GM21528 (cell line): ENCODE measurements around the gene ZNHIT1.

Experiments used
- ATAC-seq: cut with Tn5 transposase; IDR thresholded peaks from one replicate; pipeline ENCODE4 v1.9.1; 2021; ENCODE audit warnings: mild to moderate bottlenecking, moderate library complexity; ENCODE audit not compliant: unreplicated experiment, low FRiP score

The ZNHIT1 gene

DNA sequence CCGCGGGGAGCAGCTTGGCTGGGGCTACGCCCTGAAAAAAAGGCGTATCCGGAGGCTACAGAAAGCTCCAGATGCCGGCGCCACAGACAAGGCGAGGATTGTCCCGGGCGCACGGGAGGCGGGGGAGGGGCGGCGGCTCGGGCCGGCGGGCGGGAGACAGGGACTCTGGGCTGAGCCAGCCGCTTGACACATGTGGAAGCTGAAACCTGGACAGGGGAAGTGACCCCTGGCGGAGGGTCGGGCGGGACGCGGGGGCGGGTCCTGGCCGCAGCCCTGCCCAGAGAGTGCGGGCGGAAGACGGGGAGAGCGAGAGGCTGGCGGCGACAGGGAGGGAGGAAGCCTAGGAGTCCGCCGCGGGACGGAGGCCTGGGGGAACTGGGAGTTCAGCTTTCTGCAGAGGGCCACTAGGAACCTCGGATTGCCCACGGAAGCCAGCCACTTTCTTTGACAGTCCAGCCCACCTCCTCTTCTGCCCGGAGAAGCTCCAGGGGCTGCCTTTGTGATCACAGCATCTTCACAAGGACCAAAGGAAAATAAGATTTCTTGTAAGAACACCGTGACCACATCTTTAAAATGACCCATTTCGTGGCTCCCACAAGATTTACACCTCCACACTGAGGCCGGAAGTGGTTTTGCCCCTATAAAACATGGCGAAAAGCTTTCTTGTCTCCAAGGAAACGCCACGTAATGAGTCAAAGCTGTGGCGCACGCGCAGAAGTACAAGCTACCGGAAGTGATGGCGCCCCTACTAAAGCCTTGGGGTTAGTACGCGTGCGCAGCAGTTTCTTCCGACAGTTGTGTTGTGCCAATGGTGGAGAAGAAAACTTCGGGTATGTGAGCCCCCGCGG lies at the start of gene ZNHIT1, which contains the start of gene PLOD3:
TSS of gene ZNHIT1 (plus strand) at position 778 of the 848 bp plus-strand sequence. CDS start at position 809, 31 bp downstream.
TSS of gene PLOD3 (minus strand) at position 194 of the 848 bp plus-strand sequence. CDS start 307 bp downstream, outside the sequence.
- ATAC-seq: peak; percentile 61

DNA sequence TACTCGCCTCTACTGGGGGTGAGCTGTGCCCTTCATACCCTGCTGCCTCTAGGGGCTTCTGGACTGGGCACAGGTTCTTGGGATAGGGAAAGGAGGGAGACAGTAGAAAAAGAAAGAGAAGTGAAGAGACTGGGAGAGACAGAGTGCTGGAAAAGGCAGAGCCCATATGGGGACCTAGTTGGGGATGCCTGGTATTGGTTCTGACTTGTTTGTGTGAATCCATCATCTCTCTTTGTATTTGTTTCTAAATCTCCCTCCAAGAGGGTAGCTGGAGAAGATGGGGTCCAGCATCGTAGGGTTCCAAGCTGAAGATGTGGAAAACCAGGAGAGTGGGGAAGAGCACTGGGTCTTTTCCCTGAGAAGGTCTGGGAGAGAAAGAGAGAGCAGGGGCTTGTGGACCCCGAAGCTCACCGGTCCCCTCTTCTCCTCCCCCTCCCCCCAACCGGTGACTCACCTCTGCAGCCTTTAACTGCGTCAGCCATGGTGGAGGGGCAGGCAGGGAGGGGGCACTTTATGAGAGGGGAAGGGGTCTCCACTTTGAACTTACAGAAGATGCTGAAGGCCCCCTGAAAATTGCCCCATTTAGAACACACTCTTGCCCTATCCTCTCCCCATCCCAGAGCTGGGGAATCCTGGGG lies 49.4 kb upstream of the ZNHIT1 start:
- ATAC-seq: no peak

GRCh38 chr7:101169110-101169837 lies 48.7 kb upstream of the ZNHIT1 start:
- ATAC-seq: no peak

DNA sequence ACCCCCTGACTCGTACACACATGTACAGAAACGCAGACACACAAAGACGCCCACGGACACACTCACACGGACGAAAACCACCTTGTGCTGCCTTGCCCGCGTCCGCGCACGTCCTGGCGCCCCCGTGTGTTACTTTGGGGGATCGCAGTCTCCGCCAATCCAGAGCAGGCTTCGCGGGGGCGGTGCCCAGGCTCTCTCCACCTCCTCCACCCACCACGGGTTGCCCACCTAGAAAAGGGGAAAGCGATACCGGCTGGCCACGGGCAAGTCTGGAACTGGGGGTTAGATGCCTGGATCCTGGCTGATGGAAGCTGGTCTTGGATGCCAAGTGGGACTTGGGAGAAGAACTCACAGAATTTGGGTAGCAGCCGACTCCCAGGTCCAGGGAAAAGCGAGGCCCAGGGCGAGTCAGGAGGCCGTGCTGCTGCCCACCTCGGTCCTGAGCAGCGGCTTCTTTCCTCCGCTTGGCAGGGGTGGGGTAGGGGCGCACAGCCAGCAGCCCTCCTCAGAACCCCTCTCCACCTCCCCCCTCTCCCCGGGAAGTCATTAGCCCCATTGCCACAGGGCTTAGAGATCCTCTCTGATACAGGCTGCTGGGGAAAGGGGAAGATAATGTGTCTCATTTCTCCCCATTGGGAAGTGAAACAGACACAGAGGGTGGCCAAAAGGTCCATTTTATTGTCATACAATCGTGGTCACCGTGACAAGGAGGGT lies 48.0 kb upstream of the ZNHIT1 start:
- peak; percentile 45 for ATAC-seq

- no peak for ATAC-seq
These were observed 47.1 kb upstream of the ZNHIT1 start for GRCh38 chr7:101170617-101171441.

GRCh38 chr7:101171442-101171837 lies 46.5 kb upstream of the ZNHIT1 start:
- ATAC-seq: no peak

DNA sequence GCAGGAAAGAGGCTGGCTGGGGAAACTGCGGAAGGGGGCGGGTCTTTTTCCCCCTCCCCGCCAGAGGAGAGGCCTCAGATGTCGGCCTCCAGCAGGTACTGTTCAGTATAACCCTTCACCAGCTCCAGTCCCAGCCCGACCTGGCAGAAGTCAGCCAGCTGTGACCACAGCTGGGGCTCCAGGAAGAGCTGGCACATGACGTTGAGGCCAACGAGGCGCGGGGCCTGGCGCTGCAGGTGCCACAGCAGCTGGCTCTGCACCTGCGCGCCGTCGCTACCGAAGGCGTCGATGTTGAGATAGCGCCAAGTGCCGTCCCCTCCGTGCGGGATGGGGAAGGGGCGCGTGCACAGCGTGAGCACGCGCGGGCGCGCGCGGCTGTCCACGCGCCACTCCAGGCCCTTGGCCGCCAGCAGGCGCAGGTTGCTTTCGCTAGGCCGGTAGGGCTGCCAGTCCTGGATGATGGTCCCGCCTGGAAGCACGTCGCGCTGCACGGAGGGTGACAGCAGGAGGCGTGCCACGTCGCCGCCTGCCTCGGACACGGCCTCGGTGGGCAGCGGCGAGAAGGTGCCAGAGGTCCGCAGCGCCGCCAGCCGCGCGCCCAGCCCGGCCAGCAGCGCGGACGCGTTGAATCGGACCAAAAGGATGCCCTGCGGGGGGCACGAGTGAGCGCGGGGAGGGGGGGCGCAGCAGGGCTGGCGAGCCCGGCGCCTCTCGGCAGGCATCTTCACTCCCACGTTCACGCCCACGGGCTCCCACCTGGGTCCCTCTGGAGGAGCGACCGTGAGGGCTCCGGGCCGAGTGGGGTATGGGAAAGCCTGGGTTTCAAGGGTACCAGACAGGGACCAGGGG lies 45.7 kb upstream of the ZNHIT1 start:
- ATAC-seq: no peak

DNA sequence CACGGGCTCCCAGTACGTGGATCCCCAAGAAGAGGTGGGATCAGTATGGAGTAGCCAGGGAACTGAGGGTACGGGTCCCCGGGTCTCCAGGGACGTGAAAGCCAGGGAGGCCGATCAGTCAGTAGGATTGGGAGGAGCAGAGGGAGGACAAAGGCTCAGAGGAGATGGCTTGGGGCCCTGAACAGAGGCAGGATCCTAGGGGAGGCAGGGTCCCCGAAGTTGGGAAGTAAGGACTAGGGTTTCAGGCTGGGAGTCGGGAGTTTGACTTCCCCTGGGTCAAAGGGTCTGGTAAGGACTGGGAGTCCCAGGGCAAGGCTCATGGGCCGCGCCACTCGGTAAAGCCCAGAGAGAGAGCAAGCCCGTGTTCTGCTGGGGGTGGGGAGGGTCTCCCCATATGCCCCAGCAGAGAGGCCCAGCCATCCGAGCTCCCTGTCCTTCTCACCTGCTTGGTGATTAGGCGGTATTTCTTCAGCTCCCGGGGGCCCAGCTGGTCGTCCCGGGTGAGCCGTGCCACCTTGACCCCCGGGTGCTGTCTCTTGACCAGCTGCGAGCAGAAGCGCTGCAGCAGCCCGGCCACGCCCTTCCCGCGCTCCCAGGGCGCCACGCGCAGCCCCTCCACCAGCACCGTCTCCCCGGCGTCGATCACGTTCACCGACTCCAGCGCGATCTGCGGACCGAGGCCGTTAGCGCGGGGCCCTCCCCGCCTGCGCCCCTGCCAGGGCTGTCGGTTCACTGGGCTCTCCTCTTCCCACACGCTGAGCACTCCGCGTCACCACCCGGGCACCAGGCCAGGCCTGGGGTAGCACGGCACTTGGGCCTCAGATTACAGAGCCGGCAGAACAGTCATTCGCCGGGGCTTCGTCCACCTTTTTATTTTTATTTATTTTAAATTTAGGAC lies 44.9 kb upstream of the ZNHIT1 start:
- ATAC-seq: no peak

DNA sequence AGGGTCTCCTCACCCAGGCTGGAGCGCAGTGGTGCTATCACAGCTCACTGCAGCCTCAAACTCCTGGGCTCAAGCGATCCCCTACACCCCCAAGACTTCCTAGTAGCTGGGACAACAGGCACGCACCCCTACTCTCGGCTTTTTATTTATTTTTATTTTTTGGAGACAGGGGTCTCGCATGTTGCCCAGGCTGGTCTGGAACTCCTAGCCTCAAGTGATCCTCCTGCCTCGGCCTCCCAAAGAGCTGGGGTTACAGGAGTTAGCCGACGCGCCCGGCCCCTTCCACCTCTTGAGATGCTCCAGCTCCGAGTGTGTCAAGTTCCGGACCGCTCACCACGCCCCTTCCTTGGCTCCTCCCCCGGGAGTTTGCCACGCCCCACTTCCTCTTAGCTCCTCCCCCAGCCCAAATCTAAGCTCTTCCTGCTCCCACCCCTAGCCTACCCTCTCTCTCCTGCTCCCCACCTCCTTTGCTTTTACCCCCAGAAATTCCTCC lies 44.2 kb upstream of the ZNHIT1 start:
- no peak for ATAC-seq

DNA sequence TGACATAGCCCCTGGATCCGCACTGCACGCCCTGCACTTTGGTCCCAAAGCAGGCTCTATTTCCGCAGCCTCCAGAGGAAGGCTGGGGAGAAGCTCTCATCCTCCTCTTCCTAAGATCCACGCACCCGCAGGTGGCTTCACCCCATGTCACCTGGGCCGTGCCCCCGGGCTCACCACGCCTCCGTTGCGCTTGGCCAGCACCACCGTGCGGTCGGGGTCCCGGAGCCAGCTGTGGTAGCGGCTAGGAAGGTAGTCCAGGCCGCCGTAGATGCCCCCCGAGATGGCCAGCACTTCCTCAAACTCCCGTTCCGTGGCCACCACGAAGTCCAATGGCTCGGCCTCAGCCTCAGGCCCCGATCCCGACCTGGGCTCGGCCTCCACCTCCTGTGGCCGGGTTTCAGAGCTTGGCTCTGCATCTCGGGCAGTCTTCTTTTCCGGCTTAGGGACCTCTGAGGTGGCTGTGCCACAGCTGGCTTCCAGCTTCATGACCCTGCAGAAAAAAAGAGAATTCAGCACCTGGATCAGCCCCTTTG lies 43.6 kb upstream of the ZNHIT1 start:
- no peak for ATAC-seq

DNA sequence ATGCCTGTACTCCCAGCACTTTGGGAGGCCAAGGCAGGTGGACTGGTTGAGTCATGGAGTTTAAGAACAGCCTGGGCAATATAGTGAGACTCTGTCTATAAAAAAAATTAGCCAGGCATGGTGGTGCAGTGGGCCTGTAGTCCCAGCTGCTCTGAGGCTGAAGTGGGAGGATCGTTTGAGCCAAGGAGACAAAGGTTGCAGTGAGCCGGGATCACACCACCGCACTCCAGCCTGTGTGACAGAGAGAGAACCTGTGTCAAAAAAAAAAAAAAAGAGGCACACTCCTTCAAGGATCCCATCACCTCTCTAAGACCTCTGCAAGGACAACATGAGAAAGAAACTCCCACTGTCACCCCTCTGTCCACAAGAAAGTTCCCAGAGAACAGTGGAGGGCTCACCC lies 42.3 kb upstream of the ZNHIT1 start:
- ATAC-seq: no peak

GRCh38 chr7:101177644-101178043 lies 40.3 kb upstream of the ZNHIT1 start:
- no peak for ATAC-seq

- no peak for ATAC-seq
These were observed 38.8 kb upstream of the ZNHIT1 start for GRCh38 chr7:101179117-101179516.

DNA sequence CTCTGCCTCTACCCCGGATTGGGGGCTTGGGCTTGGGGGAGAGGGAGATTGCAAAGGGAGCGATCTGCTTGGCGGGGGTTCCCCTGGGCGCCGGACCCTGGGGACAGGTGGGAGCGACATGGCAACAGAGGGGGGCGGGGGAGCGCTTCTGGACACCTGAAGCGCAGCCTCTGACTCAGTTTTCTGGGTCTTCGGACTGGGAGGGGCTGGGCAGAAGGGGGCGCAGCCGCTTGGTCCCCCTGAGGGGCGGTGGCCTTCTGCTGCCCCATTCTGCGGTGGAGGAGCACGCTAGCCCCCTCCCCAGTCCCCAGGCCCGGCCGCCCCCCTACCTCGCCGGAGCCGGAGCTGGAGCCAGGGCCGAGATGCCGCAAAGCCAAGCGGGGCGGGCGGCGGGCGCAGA lies 38.3 kb upstream of the ZNHIT1 start:
- no peak for ATAC-seq

GRCh38 chr7:101180130-101180755 lies 37.7 kb upstream of the ZNHIT1 start, which contains the start of gene NAT16:
Gene NAT16, minus strand, starts transcription at chr7:101180293. Its CDS starts 5,486 bp downstream, at chr7:101174807.
- ATAC-seq: no peak

DNA sequence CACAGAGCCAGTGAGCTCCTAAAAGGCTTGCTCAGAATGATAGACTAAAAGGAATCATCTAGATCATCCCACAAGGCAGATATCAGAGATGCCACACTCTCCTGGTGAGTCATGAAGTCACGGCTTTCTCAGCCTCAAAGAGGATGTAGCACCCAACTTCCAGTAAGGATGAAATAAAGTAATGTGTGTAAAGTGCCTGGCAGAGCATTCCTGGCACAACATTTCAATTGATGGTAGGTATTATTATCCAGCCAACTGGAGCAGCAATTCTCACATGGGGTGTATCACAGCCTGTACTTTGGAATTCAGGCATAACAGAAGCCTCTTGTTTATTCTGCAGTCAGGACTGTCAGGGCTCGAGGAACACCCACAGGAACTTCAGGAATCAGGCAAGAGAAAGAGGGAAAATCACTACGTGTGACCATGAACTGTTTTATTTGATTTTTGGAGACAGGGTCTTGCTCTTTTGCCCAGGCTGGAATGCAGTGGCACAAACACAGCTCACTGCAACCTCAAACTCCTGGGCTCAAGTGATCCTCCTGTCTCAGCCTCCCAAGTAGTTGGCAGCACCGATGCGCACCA lies 32.6 kb upstream of the ZNHIT1 start:
- ATAC-seq: no peak
